Subcutaneous abdominal adipose tissue (tissue), 5 donors: Measurements from ENCODE around the gene RNF213.
"Not testable (repeated sequence)": the region's sequence is repeated elsewhere in the genome, so short reads cannot be mapped to it uniquely, and the experiment has no call there.

Source experiments
- H3K27ac ChIP-seq: one replicate; pipeline ENCODE4 v1.7.0; 2013; ENCODE audit warnings: low read depth, mild to moderate bottlenecking, inconsistent platforms, low read length, moderate library complexity
- H3K27me3 ChIP-seq, 5 donors: one replicate each; pipeline ENCODE4 v1.7.0; 2013; ENCODE audit warnings: low read length in 5 of 5, inconsistent platforms in 1 of 5; ENCODE audit not compliant: control insufficient read depth in 5 of 5, insufficient read depth in 4 of 5
- H3K36me3 ChIP-seq, 5 donors: one replicate each; pipeline ENCODE4 v1.7.0; 2013; ENCODE audit warnings: low read length in 5 of 5; ENCODE audit not compliant: control insufficient read depth in 5 of 5, insufficient read depth in 5 of 5
- H3K4me1 ChIP-seq, 5 donors: one replicate each; pipeline ENCODE4 v1.7.0; 2013; ENCODE audit warnings: low read length in 5 of 5, mild to moderate bottlenecking in 3 of 5, moderate library complexity in 1 of 5; ENCODE audit not compliant: control insufficient read depth in 5 of 5, insufficient read depth in 5 of 5
- H3K4me3 ChIP-seq, 5 donors: one replicate each; pipeline ENCODE4 v1.7.0; 2013; ENCODE audit warnings: low read length in 5 of 5, low read depth in 1 of 5
- H3K9ac ChIP-seq, 5 donors: one replicate each; pipeline ENCODE4 v1.7.0; 2013; ENCODE audit warnings: low read length in 5 of 5, mild to moderate bottlenecking in 4 of 5, moderate library complexity in 3 of 5
- H3K9me3 ChIP-seq, 5 donors: one replicate each; pipeline ENCODE4 v1.7.0; 2013; ENCODE audit warnings: low read length in 5 of 5; ENCODE audit not compliant: control insufficient read depth in 5 of 5
- donor health status: healthy.
- donor health status: healthy.
- donor health status: healthy.
- donor health status: healthy.
- donor health status: healthy.

The RNF213 gene

DNA sequence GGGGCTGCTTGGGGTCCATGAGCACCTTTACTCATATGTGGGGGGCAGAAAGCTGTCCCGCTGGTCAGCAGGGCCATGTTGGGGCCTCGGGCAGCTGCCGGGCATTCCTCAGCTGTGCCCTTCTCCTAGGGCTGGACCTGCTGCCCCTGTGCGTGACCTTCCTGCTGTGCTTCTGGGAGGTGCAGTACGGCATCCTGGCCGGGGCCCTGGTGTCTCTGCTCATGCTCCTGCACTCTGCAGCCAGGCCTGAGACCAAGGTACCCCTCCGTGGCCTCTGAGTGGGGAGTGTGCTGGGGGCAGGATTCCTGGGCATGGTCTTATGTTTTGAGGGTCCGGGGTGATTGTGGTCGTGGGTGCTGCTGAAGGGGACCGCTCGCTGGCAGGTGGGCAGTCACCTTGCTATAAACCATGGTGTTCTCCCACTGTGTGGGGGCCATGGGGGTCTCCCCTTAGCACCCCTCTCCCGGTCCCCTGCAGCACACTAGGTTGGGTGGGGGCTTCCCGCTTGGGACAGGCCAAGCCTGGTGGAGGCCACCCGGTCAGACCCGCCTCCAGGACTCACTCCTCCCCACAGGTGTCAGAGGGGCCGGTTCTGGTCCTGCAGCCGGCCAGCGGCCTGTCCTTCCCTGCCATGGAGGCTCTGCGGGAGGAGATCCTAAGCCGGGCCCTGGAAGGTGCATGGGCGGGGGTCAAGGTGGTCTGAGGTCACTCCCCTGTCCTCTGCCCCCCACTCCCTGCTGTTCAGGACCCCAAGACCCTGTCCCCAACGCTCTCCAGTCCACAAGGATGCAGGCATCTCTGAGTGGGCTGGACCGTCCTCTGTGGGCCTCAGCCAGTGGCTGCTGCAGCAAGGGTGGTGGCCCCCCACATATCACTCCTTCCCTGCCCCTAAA lies 12.4 kb upstream of the RNF213 start:
- Histone ChIP-seq H3K4me1 (no peaks in the 10 kb centered on the region), H3K9ac (no peak overlapping the region), H3K27ac (no peak overlapping the region), H3K36me3 (peaks cover 0 to 73% (median 48%) of the 10 kb centered on the region in 5 donors), H3K27me3 (no peaks in the 10 kb centered on the region), H3K9me3 (no peaks in the 10 kb centered on the region), H3K4me3 (no peak overlapping the region)

DNA sequence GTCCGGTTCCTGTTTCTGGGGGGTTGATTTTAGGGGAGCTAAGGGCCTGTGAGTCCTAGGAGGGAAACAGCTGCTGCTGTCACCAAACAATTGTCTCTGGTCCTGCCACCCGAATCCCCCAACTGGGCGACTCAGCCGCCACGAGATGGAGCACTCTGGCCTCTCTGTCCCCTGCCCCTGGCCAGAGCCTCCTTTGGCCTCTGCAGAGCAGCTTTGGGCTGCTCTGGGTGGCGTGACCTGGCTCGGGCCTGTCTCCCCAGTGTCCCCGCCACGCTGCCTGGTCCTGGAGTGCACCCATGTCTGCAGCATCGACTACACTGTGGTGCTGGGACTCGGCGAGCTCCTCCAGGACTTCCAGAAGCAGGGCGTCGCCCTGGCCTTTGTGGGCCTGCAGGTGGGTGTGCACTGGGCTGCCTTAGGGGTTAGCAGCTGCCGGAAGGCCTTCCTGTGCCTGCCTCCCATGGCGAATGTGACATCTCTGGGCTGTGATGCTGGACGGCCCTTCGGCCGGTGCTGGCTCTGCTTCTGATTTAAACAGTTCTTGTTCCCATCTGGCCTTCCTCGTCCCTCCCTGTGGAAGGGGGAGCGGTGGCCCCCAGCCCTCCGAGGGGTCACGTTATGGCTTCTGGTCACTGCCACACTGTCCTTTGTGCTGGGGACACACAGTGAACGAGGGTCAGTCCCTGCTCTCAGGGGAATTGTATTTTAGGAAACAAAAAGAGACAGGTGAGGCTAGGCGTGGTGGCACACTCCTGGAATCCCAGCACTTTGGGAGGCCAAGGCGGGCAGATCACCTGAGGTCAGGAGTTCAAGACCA lies 11.6 kb upstream of the RNF213 start:
- Histone ChIP-seq H3K36me3 (peaks cover 0 to 69% (median 43%) of the 10 kb centered on the region in 5 donors), H3K9me3 (no peaks in the 10 kb centered on the region), H3K4me3 (no peak overlapping the region), H3K4me1 (peaks cover 0 to 5% (median 0%) of the 10 kb centered on the region in 5 donors), H3K9ac (no peak overlapping the region), H3K27me3 (no peaks in the 10 kb centered on the region), H3K27ac (no peak overlapping the region)

DNA sequence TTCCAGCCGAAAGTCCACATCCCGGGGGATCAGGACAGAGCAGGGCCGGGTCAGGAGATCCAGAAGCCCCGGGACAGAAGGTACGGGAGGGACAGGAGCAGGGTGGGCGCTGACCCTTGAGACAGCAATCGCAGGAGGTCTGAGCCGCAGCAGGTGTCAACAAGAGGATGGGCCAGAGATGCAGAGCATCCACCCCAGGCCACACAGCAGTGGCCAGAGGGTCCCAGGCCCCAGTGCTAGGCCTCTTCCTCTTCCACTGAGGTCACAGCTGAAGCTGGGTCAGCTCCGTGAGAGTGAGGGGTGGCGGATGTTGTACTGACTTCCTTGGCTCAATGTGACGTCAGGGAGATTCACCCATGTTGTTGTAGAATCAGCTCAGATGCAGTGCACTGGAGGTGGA lies 8.7 kb upstream of the RNF213 start:
- no peak overlapping the region for H3K4me3 ChIP-seq
- no peak overlapping the region for H3K9ac ChIP-seq
- peaks cover 0 to 46% (median 24%) of the 10 kb centered on the region in 5 donors for H3K36me3 ChIP-seq
- no peak overlapping the region for H3K27ac ChIP-seq
- H3K9me3 ChIP-seq = no peaks in the 10 kb centered on the region
- no peaks in the 10 kb centered on the region for H3K27me3 ChIP-seq
- peaks cover 2 to 17% (median 7%) of the 10 kb centered on the region in 5 donors for H3K4me1 ChIP-seq

DNA sequence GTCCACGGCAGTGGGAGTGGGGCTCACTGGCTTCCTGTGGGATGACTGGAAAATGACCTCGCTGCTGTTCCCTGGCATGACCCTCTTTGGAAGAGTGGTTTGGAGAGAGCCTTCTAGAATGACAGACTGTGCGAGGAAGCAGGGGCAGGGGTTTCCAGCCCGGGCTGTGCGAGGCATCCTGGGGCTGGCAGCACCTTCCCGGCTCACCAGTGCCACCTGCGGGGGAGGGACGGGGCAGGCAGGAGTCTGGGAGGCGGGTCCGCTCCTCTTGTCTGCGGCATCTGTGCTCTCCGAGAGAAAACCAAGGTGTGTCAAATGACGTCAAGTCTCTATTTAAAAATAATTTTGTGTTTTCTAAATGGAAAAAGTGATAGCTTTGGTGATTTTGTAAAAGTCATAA lies 7.8 kb upstream of the RNF213 start:
- no peak overlapping the region for H3K9ac ChIP-seq
- H3K9me3 ChIP-seq = no peaks in the 10 kb centered on the region
- H3K27ac ChIP-seq = no peak overlapping the region
- peaks cover 0 to 40% (median 21%) of the 10 kb centered on the region in 5 donors for H3K36me3 ChIP-seq
- H3K4me3 ChIP-seq = no peak overlapping the region
- H3K27me3 ChIP-seq = no peaks in the 10 kb centered on the region
- H3K4me1 ChIP-seq = peaks cover 2 to 17% (median 7%) of the 10 kb centered on the region in 5 donors

DNA sequence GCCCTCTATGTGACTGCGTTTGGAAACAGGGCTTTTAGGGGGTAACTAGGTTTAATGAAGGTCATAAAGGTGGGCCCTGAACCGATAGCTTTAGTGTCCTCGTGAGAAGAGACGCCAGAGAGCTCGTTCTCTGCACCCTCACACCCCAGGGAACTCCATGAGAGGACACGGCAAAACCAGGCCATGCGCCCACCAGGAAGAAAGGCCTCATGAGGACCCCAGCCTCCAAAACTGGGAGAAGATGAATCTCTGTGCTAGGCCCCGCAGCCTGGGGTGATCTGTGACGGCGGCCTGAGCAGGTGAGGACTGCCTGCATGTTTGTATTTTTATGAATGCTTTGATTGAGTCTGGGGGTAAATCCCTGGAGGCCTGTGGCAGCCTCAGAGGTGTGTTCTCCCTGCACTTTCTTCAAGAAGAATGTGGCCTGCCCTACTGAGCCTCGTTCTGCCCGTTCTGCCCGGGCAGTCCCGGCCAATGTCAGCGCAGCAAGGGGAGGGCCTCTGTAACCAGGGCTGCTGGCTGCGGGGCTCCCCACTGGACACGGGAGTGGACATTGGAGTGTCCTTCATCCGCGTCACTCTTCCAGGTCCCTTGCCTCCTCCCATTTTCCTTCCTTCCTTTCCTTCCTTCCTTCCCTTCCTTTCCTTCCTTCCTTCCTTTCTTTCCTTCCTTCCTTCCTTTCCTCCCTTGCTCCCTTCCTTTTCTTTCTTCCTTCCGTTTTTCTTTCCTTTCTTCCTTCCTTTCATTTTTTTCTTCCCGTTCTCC lies 6.8 kb upstream of the RNF213 start:
- Histone ChIP-seq H3K27me3 (no peaks in the 10 kb centered on the region), H3K9ac (no peak overlapping the region), H3K27ac (peak overlapping the region; percentile 60), H3K9me3 (no peaks in the 10 kb centered on the region), H3K4me3 (no peak overlapping the region), H3K4me1 (peaks cover 2 to 17% (median 7%) of the 10 kb centered on the region in 5 donors), H3K36me3 (peaks cover 0 to 31% (median 21%) of the 10 kb centered on the region in 5 donors)

DNA sequence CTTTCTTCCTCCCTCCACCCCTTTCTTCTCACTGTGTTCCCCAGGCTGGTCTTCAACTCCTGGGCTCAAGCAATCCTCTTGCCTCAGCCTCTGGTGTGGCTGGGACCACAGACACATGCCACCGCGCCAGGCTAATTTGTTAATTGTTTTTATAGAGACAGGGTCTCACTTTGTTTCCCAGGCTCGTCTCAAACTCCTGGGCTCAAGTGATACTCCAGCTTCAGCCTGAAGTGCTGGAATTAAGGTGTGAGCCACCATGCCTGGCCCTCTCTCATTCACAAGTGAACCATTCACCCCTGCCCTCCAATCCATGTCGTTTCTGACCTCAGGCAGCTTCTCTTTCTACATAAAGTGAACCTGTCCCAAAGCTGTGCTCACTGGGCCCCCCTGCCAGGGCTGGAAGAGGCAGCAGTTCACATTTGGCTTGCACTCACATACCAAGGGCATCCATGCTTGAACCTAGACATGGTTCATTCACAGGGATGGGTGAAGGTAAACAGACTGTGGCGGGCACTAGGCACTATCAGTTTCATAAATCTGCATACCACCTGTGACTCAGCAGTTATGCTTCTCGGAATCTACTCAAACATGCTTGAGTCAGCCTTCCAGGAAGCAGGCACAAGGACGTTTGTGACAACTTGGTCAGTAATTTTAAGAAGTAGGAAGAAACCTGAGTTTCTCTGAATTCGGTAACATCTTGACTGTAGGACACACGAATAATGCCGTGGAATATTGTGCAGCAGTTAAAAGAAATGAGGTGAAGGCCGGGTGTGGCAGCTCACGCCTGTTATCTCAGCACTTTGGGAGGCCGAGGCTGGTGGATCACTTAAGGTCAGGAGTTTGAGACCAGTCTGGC lies 6.0 kb upstream of the RNF213 start:
- no peaks in the 10 kb centered on the region for H3K9me3 ChIP-seq
- peaks cover 0 to 25% (median 16%) of the 10 kb centered on the region in 5 donors for H3K36me3 ChIP-seq
- H3K27me3 ChIP-seq = no peaks in the 10 kb centered on the region
- H3K27ac ChIP-seq = peak overlapping the region; percentile 60
- H3K9ac ChIP-seq = peak overlapping the region in 1 of 5 donors; percentile 57
- H3K4me3 ChIP-seq = peak overlapping the region in 1 of 5 donors; percentile 35
- peaks cover 2 to 20% (median 9%) of the 10 kb centered on the region in 5 donors for H3K4me1 ChIP-seq

DNA sequence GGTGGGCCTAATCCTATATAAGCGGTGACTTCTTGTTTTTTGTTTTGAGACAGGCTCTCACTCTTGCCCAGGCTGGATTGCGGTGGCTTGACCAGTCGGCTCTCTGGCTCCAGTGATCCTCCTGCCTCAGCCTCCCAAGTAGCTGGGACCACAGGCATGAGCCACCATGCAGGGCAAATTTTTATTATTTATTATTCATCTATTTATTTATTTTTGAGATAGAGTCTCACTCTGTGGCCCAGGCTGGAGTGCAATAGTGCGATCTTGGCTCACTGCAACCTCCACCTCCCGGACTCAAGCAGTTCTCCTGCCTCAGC lies 4.7 kb upstream of the RNF213 start:
- peaks cover 2 to 25% (median 12%) of the 10 kb centered on the region in 5 donors for H3K4me1 ChIP-seq
- peaks cover 0 to 18% (median 12%) of the 10 kb centered on the region in 5 donors for H3K36me3 ChIP-seq
- H3K27me3 ChIP-seq = no peaks in the 10 kb centered on the region
- H3K9ac ChIP-seq = no peak overlapping the region
- H3K9me3 ChIP-seq = no peaks in the 10 kb centered on the region
- no peak overlapping the region for H3K27ac ChIP-seq
- no peak overlapping the region for H3K4me3 ChIP-seq

DNA sequence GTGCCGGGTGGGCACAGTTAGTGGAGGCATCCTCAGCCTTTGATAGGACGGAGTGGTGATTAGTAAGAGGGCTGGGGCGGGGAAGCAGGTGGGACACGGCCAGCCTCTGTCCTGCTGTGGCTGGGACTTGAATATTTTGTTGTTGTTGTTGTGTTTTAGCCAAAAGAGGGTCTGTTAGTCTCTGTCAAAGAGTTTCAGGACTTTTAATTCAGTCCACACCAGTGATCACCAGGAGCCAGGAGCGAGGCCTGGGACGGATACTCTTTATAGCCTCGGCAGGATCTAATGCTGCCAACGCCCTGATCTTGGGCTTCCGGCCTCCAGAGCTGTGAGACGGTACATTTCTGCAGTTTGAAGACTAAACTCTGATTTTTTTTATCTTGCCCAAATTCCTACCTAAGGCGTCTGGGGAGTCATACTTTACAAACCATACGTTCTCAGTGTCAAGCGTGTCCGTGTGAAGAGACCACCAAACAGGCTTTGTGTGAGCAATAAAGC lies 2.9 kb upstream of the RNF213 start:
- H3K4me3 ChIP-seq = no peak overlapping the region
- H3K4me1 ChIP-seq = peaks cover 2 to 42% (median 27%) of the 10 kb centered on the region in 5 donors
- H3K9ac ChIP-seq = no peak overlapping the region
- H3K27me3 ChIP-seq = no peaks in the 10 kb centered on the region
- H3K36me3 ChIP-seq = peaks cover 0 to 6% (median 2%) of the 10 kb centered on the region in 5 donors
- no peak overlapping the region for H3K27ac ChIP-seq
- H3K9me3 ChIP-seq = no peaks in the 10 kb centered on the region

DNA sequence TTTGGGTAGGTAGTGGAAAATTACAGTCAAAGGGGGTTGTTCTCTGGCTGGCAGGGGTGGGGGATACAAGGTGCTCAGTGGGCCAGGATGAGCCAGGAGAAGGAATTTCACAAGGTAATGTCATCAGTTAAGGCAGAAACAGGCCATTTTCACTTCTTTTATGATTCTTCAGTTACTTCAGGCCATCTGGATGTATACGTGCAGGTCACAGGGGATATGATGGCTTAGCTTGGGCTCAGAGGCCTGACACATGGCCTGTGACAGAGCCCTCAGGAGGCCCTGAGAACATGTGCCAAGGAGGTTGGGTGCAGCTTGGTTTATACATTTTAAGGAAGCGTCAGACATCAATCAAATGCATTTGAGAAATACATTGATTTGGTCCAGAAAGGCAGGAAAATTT lies 2.4 kb upstream of the RNF213 start:
- H3K4me1 ChIP-seq = peaks cover 6 to 47% (median 32%) of the 10 kb centered on the region in 5 donors
- not testable (repeated sequence) for H3K36me3 ChIP-seq, H3K4me3 ChIP-seq, H3K9ac ChIP-seq, H3K27ac ChIP-seq, H3K9me3 ChIP-seq, H3K27me3 ChIP-seq
